Posterior cingulate gyrus (tissue), 11 donors: Measurements from ENCODE around the gene PHF12.
A peak's percentile ranks its signal among the peaks of the same experiment; 100 is the strongest.
"Not testable (repeated sequence)": the region's sequence is repeated elsewhere in the genome, so short reads cannot be mapped to it uniquely, and the experiment has no call there.

Source experiments
- DNase-seq, 10 donors: peaks; one replicate each; pipeline versions ENCODE4 v3.0.0 to v3.0.0-alpha.2; 2020 to 2021; ENCODE audit warnings: mixed read lengths in 3 of 10
- intact Hi-C: fragments of 100-400 bp; cut with DNase I; formaldehyde crosslinking; loops from one replicate; pipeline ENCODE4 v1.15.1; 2023

The PHF12 gene

GRCh38 chr17:28895794-28896447 lies 55.4 kb downstream of the PHF12 start:
- intact Hi-C loops, result loop anchor here (5.0 kb wide), 1 partner anchor 39 kb away; the partner anchor contains the start of gene ERAL1
- DNase-seq, result no peak

- DNase-seq, intact Hi-C loops: not testable (repeated sequence)
Observed at GRCh38 chr17:28893248-28894183, 57.8 kb downstream of the PHF12 start.

- intact Hi-C loops, result no loop called here
Observed at GRCh38 chr17:28892024-28892423, 59.3 kb downstream of the PHF12 start.

GRCh38 chr17:28891201-28891600 lies 60.1 kb downstream of the PHF12 start:
- intact Hi-C loops, result no loop called here
- no peak for DNase-seq

More at GRCh38 chr17:28892024-28892423, 59.3 kb downstream of the PHF12 start:
- peak in 1 of 10 donors; percentile 40 for DNase-seq

GRCh38 chr17:28889996-28890395 lies 61.3 kb downstream of the PHF12 start:
- intact Hi-C loops, result no loop called here
- peak in 1 of 10 donors; percentile 30 for DNase-seq

GRCh38 chr17:28888832-28889231 lies 62.5 kb downstream of the PHF12 start:
- intact Hi-C loops, result no loop called here
- peak in 1 of 10 donors; percentile 62 for DNase-seq

GRCh38 chr17:28887871-28888471 lies 63.3 kb downstream of the PHF12 start:
- intact Hi-C loops, result no loop called here
- peak in 1 of 10 donors; percentile 26 for DNase-seq

GRCh38 chr17:28885951-28886350 lies 65.4 kb downstream of the PHF12 start:
- intact Hi-C loops, result no loop called here
- DNase-seq, result peak in 1 of 10 donors; percentile 52

- intact Hi-C loops, result no loop called here
- peak in 5 of 10 donors; percentile 32 to 90 (median 50) for DNase-seq
Observed at GRCh38 chr17:28885363-28885762, 66.0 kb downstream of the PHF12 start.

- intact Hi-C loops, result no loop called here
- DNase-seq, result peak in 2 of 10 donors; percentile 29 to 66
Observed at GRCh38 chr17:28883967-28884702, 67.2 kb downstream of the PHF12 start.

- DNase-seq, result peak in 1 of 10 donors; percentile 58
- intact Hi-C loops, result no loop called here
Observed at GRCh38 chr17:28882154-28882895, 69.0 kb downstream of the PHF12 start.

GRCh38 chr17:28881533-28882056 lies 69.7 kb downstream of the PHF12 start:
- DNase-seq, result peak in 1 of 10 donors; percentile 55
- intact Hi-C loops, result no loop called here

GRCh38 chr17:28880572-28880945 lies 70.8 kb downstream of the PHF12 start:
- intact Hi-C loops, result no loop called here
- peak in 1 of 10 donors; percentile 49 for DNase-seq

- intact Hi-C loops, result no loop called here
- DNase-seq, result peak in 1 of 10 donors; percentile 59
Observed at GRCh38 chr17:28879886-28880571, 71.3 kb downstream of the PHF12 start.

- peak in 1 of 10 donors; percentile 78 for DNase-seq
- intact Hi-C loops, result no loop called here
Observed at GRCh38 chr17:28878981-28879380, 72.3 kb downstream of the PHF12 start.

- no peak for DNase-seq
- intact Hi-C loops, result no loop called here
Observed at GRCh38 chr17:28878158-28878910, 73.0 kb downstream of the PHF12 start.

- intact Hi-C loops, result not testable (repeated sequence)
- DNase-seq, result peak in 1 of 10 donors; percentile 11
Observed at GRCh38 chr17:28877150-28877711, 74.1 kb downstream of the PHF12 start.
